Endothelial cell of hepatic sinusoid (primary cell): ENCODE data around the gene ZNF296.

Experiments used
- in situ Hi-C: cut with HindIII; loops from 2 replicates; pipeline ENCODE4 v1.10.0; 2017; ENCODE audit warnings: low sequenced_read_pairs

ZNF296 gene

DNA sequence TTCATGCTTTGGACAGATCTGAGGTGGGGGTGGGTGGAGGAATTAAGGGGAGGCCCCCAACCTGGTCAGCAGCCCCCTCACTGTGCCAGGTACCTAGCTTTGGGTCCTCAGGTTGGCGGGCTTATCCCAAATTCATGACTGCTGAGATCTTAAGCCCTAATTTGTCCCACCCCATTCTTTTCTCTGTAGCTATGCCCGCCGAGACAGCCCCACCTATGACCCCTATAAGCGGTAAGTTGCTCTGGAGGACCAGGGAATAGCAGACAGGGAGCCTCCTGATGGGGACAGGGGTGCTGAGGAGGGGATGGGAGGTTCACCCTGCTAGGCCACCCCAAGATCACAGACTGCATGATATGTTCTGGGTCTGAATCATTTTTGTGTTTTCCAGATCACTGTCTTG, 14.3 kb downstream of the ZNF296 start:
- in situ Hi-C loops: no loop called here

DNA sequence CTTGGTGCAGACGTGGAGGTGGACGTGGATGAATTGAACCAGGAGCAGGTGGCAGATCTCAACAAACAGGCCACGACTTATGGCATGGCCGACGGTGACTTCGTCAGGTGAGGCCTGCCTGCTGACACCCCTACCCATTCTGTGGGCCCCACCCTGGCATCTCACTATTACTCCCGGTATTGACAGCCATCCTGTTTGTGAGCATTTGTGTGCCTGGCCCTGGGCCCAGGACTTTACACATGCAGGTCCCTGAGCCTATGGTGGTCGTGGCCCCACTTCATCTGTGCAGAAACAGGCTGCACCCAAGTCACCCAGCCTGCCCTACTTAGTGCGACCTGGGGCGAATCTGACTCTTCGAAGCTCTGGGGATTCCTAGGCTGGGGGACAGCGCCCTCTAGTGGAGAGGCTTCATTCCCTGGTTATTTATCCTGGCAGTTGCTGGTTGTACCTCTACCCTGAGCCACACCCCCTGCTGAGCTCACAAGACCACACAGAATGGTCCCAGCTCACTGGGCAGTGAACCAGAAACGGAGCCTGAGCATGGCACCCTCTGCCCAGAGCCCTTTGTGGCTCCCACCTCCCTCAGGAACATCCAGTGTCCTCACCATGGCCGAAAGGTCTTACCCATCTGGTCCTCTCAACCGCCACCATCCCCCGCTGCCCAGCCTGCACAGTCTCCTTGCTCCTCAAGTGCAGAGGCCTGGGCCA, 16.9 kb downstream of the ZNF296 start:
- in situ Hi-C loops: no loop called here

DNA sequence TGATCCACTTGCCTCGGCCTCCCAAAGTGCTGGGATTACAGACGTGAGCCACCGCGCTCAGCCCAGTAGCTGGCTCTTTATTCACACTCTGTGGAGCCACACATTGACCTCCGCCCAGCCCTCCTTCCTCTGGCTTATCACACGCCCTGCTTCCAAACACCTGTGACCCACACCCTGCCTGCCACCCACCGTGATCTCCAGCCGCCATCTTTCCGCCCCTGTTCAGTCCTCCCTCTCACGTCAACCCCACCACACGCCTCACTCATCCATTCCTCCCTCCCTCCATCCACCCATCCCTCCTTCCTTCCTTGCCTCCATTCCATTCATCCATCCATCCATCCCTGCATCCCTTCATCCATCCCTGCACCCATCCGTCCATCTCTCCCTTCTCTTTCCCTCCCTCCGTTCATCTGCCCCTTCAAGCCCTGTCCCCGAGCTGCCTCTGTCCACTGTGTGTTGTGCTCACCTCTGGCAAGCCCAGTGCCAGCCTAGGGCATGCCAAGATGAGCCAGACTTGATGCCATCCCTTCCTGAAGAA, 17.6 kb downstream of the ZNF296 start:
- in situ Hi-C loops: no loop called here

DNA sequence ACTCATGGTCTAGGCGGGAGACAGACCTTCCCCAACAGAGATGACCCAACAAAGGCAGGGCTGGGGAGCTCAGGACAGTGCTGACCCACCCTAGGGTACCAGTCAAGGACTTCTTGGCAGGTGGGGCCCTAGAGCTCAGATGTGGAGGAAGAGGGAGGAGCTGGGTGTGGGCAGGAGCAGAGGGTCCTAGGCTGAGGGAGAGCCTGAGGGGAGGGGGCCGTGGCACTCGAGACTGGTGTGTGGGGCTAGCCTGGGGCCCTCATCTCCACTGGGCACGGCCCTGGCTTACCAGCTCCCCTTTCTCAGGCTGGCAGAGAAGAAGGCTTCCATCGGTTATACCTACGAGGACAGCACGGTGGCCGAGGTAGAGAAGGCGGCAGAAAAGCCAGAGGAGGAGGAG, 18.8 kb downstream of the ZNF296 start:
- in situ Hi-C loops: no loop called here

DNA sequence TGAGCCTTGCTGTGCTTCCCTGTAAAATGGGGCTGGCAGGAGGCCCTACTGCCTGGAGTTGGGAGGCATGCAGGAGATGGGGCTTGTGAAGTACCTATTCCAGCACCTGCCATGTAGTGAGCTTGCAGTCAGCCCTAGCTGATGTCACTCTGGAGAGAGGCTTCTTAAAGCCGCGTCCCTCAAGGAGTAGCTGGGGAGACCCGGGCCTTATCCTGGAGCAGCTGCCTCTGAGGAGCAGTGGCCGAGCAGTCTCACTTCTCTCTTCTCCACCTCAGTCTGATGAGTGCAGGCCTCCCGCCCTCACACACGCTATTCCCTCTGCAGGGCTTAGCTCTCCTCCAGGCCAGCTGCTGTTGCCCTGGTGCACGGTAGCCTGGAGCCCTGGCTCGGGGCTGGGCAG, 19.4 kb downstream of the ZNF296 start:
- in situ Hi-C loops: no loop called here

DNA sequence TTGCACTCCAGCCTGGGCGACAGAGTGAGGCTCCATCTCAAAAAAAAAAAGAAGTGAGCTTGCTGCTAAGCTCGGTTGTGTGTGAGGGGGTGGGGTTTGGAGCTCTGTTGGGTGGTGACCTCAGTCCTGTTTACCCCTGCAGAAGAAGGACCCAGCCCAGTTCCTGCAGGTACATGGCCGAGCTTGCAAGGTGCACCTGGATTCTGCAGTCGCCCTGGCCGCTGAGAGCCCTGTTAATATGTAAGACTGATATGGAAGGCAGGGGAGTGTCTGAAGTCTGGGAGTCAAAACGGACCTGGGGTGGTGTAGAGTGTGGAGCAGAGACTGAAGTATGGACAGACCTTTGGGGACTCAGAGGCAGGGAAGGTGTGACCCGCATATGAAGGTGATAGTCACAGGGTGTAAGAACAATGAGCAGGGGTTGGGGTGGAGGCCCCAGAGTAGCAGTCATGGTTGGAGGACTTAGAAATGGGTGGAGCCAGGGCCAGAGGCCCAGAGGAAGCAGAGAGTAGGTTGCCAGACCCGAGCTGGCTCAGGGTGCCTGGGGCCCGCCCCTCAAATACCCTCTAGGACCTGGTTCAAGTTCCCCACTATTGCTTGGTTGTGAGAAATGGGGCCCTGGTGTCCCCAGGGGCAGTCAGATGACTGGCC, 24.2 kb downstream of the ZNF296 start:
- in situ Hi-C loops: no loop called here

DNA sequence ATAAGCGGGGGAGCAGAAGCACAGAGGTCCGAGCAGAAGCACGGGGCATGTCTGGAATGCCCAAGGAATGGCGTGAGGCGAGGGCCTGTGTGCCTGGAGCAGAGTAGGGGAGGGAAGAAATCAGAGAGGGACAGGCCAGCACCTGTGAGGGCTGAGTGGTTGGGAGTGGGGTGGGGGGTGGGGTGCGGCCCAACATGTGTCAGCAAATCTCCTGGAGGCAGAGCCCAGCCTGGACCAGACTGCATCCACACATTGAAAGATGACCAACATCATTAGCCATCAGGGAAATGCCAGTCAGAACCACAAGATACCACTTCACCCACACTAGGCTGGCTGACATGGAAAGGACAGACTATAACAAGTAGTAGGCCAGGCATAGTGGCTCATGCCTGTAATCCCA, 26.2 kb downstream of the ZNF296 start:
- in situ Hi-C loops: no loop called here

DNA sequence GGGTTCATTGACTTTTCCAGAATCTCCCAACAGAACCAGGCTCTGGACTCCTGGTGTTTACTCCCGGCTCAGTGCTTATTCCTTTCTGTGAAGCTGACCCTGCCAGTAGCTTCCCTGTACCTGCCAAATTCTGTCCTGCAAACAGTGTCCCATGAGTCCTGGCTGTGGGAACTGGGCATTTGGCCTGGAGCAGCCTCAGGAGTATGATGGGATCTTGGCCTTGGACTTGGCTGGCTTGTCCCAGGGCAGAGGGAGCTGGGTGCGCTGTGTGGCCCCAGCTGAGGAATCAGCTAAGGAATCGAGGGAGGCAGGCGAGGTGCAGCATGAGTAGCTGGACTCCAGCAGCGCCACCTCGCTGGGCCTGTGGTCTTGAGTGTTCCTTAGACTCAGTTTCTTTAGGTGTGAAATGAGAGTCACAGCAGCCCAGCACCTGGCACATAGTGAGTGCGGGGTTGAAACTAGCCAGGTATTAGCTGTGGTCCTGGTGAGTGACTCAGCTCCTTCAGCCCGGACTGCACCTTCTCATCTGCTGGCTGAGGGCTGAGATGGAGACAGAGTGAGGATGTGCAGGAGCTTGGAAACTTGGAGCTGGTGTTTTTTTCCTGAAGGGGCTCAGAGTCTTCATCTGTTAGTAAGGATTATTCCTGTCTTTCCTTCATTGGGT, 27.1 kb downstream of the ZNF296 start:
- in situ Hi-C loops: loop anchor here (10.0 to 25.0 kb wide), 2 partner anchors 88 to 94 kb away; partner anchors contain the start of gene CLPTM1

DNA sequence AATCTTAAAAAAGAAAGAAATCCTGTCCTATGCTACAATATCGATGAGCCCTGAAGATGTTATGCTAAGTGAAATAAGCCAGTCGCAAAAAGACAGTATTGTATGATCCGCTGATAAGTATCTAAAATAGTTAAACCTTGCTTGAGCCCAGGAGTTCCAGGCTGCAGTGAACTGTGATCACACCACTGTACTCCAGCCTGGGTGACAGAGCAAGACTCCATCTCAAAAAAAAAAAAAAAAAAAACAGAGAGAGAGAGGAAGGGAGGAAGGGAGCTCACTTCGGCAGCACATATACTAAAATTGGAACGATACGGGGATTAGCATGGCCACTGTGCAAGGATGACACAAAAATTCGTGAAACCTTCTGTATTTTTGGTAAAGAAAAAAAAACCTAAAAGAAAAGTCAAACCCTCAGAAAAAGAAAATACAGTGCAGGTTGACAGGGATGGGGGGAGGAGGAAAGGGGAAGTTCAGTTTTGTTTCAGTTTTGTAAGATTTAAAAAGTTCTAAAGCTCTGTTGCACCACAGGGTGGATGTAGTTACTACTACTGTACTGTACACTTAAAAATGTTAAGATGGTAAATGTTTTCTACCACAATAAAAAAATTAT, 29.0 kb downstream of the ZNF296 start:
- in situ Hi-C loops: loop anchor here (10.0 to 25.0 kb wide), 2 partner anchors 90 to 92 kb away; partner anchors contain the start of gene CLPTM1

DNA sequence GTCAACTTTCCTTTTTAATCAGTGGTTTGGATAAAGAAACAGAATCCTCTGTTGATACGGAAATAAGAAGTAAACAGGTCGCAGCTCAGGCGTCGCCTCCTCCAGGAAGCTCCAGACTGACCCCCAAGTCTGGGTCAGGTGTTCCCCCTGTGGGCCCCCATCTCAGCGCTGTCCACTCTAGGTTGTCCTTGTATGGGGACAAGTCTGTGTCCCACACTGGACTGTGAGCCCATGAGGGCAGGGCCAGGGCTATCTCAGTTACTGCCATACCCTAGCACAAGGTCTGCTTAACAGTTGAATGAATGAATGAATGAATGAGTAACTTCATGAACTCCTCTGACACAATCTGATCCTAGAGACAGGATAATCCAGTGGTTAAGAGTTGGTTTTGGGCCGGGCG, 29.9 kb downstream of the ZNF296 start:
- in situ Hi-C loops: loop anchor here (10.0 to 25.0 kb wide), 2 partner anchors 91 to 92 kb away; partner anchors contain the start of gene CLPTM1

DNA sequence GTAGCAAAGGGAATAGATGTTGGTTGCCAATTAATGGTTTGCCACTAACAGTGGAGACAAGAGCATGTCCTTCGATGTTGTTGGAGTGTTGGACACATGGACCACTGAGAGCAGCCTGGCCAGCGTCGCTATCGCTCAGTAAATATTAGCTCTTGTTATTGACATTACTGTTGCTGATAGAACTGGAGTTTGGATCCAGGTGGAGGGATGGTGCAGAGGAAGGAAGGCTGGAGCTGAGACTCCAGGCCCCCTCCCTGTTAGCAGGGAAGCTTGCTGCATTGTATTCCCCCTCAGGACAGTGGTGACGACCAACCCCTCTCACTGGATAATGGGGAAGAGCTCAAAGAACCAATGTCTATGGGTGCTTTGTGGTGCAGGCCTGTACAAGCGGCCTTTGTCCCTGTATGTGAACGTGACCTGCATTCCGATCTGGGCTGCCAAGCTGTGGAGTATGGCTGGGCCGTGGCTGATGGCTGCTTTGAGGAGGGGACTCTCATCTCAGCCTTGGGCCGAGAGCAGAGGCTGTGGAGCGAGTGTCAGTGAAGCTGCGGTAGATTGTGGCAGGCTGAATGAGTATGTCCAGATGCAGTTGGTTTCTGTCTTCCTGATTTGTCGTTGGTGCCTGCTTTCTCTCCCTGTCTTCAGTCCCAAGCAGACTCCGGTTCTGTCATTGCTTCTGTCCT, 30.5 kb downstream of the ZNF296 start:
- in situ Hi-C loops: loop anchor here (10.0 to 25.0 kb wide), 2 partner anchors 91 kb away; partner anchors contain the start of gene CLPTM1

DNA sequence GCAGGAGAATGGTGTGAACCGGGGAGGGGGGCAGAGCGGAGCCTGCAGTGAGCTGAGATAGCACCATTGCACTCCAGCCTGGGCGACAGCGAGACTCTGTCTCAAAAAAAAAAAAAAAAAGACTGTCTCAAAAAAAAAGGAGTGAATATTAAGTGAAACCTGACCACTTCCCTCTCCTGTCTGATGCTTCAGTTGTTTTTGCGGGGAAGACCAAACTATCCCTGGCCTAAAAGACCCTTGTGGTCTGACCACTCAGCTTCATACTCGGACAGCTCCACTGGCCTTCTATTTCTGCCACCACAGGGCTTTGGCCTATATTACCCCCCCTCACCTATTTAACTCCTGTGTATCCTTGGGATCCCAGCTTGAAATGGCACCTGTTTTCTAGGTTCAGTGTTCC, 35.2 kb downstream of the ZNF296 start:
- in situ Hi-C loops: loop anchor here (10.0 to 25.0 kb wide), 2 partner anchors 86 to 96 kb away; partner anchors contain the start of gene CLPTM1

DNA sequence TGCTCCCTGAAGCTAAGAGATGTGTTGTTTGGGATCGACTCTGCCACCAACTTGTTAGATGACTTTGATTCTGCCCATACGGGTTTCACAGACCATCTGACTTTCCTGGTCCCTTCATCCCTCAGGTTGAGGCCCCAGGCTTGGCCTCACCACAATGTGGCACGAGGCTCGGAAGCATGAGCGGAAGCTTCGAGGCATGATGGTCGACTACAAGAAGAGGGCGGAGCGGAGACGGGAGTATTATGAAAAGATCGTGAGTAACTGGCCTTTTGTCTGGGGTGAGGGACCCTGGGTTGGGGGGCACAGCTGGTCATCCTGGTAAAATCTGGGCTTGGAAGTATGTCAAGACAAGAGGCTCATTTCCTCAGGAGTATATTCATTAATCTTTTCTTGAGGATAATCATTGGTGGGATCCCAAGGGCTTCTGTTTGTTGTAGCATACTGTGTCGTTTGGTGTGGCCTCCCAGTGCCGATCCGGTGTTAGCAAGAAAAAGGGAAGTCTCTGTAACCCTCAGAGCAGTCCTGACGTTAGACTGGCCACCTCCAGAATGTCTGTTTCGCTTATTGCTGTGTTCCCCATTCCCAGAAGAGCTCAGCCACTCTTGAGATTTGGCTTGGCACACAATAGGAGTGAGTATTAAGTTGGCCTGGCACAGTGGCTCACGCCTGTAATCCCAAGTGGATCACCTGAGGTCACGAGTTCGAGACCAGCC, 36.1 kb downstream of the ZNF296 start:
- in situ Hi-C loops: loop anchor here (10.0 to 25.0 kb wide), 2 partner anchors 85 to 97 kb away; partner anchors contain the start of gene CLPTM1

DNA sequence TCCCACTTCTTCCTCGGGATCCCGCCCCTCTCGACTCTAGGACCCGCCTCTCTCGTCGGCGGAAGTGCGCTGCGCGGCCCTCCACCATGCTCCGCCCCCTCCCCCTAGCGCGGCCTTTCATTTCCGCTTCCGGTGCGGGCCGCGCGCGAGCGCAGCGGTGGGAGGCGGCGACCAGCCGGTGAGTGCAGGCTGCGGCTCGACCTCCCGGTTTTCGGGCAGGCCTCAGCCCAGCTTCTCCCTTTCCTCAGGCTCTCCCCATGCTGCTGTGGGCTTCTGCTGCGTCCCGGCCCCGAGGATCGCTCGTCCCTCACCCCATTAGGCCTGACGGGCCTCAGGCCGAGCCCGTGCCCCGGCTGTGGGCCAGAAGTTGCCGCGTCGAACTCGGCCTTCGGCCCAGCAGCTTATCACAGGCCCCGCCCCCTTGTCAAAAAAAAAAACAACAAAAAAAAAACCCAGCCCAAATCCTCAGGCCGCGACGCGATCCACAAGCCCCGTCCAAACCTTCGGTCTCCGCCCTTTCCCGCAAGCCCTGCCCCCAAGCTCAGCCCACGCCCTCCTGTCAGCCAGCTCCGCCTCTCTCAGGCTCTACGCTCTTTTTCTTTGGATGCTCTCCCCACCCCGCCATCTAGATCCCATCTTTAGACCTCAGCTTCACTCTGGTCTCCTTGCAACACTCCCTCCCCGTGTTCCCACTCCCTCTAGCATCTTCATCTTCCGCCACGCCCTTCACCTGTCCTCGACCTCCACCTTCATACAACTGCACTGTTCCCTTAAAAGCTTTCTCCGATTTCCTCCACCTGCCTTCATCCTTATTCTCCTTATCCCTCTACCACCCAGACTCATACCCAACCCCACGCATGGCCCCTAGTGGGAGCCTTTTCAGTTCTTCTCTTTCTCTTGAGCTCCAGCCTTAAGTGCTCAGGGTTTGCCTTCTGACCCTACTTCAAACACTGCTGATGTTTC, 37.1 kb downstream of the ZNF296 start, which contains the start of gene CLASRP:
TSS of gene CLASRP (plus strand) at position 115 of the 963 bp plus-strand sequence. CDS start 1,168 bp downstream, outside the sequence.
- in situ Hi-C loops: loop anchor here (25.0 kb wide), 1 partner anchor 98 kb away; no protein-coding TSS in a partner anchor

DNA sequence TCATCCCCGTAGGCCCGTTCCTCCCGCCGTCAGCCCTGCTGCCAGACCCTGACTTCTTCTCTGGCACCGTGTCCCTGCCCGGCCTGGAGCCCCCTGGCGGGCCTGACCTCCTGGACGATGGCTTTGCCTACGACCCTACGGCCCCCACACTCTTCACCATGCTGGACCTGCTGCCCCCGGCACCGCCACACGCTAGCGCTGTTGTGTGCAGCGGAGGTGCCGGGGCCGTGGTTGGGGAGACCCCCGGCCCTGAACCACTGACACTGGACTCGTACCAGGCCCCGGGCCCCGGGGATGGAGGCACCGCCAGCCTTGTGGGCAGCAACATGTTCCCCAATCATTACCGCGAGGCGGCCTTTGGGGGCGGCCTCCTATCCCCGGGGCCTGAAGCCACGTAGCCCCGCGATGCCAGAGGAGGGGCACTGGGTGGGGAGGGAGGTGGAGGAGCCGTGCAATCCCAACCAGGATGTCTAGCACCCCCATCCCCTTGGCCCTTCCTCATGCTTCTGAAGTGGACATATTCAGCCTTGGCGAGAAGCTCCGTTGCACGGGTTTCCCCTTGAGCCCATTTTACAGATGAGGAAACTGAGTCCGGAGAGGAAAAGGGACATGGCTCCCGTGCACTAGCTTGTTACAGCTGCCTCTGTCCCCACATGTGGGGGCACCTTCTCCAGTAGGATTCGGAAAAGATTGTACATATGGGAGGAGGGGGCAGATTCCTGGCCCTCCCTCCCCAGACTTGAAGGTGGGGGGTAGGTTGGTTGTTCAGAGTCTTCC, 38.7 kb downstream of the ZNF296 start:
- in situ Hi-C loops: loop anchor here (25.0 kb wide), 1 partner anchor 100 kb away; no protein-coding TSS in a partner anchor

DNA sequence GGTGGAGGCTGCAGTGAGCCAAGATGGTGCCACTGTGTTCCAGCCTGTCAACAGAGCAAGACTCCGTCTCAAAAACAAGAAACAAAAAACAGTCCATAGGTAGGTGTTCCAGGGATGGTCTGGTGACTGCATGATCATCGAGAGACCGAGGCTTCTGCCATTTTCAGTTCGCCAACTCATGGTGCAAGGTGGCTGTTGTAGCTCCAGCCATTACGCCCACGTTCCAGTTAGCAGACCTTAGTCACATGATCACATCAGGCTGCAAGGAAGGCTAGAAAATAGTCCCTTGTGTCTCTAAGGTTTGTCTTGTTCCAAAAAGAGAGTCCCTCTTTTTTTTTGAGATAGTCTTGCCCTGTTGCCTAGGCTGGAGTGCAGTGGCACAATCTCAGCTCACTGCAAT, 40.5 kb downstream of the ZNF296 start:
- in situ Hi-C loops: loop anchor here (25.0 kb wide), 1 partner anchor 102 kb away; no protein-coding TSS in a partner anchor

DNA sequence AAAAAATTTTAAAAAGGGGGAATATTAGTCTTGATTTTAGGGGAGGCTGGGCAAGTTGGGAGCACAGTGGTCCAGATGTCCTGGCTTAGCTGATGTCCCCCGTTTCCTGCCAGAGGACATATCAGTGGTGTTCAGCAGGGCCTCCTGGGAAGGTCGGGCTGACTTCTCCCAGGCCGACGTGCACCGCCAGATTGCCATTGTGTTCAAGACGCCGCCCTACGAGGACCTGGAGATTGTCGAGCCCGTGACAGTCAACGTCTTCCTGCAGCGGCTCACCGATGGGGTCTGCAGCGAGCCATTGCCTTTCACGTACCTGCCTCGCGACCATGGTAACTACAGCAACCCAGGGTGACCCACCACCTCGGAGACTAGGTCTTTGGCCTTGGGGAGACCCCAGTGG, 43.9 kb downstream of the ZNF296 start:
- in situ Hi-C loops: loop anchor here (25.0 kb wide), 1 partner anchor 105 kb away; no protein-coding TSS in a partner anchor
